ENCODE measurements around the gene MAP3K20.
A peak's percentile ranks its signal among the peaks of the same experiment; 100 is the strongest.
"Not testable (repeated sequence)": the region's sequence is repeated elsewhere in the genome, so short reads cannot be mapped to it uniquely, and the experiment has no call there.

Gene MAP3K20

DNA sequence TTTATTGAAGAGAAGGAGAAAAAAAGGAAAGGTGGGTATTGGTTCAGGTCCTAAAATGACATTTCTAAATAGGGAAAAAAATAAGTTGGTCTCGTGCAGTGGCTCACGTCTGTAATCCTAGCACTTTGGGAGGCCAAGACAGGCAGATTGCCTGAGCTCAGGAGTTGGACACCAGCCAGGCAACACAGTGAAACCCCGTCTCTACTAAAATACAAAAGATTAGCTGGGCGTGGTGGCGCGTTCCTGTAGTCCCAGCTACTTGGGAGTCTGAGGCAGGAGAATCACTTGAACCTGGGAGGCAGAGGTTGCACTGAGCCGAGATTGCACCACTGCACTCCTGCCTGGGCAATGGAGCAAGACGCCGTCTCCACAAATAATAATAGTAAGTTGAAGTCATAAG is 131.5 kb downstream of the MAP3K20 start:
- not testable (repeated sequence) for DNase-seq

DNA sequence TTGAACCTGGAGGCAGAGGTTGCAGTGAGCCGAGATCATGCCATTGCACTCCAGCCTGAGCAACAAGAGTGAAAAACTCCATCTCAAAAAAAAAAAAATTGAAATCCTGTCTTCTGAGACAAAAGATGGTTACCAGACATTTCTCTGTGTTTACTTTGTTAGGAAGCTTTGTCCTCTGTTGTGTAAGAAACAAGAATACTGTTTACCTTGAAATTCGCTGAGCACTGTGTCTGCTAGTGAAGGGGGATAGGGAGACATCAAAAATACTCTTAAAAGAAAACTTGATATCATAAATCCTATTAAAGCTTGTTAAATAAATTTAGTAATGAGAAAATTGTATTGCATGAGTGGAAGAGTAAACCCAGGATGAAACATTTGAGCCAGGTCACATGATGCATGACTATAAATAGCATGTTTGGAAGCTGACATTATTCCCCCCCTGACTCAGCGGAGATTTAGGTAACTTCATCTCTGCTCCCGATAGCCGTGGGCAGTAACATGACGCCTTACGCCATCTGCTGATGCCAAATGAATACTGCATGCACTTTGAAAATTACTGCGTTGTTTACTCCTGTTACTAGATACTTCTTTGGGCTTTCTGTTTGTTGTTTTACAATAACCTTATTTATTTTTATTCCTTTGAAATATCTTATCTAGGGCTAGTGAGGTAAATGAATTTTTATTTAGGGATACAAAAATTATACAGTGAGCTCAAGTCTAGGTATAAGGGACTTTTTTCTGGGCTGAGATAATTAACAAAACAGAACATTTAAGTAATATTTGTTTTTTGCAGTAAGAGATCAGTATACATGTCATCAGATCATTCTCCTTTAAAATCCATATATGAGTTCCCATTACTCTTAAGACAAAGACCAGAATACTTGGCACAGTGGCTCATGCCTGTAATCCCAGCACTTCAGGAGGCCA is 134.9 kb downstream of the MAP3K20 start:
- DNase-seq: peak; percentile 27

DNA sequence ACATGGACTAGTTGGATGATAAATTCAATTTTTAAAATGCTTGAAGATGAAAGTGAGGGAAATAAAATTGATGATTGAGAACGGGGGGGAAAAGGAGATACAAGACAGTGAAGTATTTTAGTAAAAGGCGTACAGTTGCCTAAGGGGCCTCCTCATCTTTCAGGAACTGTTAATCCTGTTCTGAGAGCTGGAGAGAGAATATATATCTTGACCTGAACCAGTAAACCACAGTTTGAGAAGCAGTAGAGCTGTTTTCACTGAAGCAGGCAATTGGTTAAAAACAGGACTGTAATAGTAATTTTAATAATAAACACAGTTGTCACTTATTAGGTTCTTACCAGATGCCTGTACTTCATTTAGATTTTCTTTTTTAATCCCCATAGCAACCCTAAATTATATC is 137.5 kb downstream of the MAP3K20 start:
- DNase-seq: no peak

DNA sequence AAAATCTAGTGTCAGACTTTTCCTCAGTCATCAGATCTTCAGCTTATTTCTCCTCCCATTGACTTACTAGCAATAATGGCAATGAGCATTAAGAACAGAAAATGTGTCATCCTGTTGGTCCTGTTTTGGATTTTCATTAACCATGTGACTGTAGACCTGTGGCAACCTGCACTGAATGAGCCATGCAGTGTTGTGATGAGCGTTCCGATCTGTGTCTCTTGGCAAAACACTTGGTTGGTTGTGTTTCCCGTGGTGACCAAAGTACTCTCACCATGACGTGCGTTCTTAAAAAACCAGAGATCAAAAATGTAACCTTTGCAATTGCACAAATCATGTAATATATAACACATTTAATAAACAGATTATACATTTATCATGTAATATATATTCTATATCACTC is 138.6 kb downstream of the MAP3K20 start:
- no peak for DNase-seq

DNA sequence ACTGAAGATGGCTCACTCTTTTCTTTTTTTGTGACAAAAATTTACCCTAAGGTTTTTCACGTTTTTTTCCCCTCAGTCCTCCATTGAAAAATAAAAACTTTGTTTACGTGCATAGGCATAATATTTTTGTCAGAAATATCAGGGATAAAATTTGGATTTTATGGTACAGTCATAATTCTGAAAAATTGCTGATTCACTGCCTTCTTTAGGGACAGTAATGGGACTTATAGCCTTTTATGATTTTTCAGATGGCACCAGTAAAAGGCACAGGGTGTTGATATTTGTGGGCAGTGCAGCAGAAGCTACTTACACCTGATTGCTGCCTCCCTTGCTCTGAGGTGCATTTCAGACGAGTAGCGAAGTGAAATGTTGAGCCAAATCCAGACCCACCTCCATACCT is 139.7 kb downstream of the MAP3K20 start:
- no peak for DNase-seq

DNA sequence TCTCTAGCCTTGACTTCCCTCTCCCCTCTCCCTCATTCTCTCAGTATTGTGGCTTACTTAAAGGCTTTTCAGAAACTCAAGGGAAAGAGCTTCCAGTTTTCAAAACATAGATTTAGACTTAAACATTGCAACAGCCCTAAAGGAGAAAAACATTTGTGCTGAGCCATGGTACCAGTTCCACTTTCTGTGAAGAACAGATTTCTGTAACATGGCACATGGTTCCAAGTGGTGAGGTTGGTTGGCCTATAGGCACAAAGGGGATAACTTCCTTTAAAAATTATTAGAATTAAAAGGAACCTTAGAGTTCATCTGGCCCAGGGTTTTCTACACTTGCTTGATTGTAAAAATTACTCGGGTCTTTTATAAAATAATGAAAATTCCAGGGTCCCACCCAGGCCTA is 140.4 kb downstream of the MAP3K20 start:
- no peak for DNase-seq

DNA sequence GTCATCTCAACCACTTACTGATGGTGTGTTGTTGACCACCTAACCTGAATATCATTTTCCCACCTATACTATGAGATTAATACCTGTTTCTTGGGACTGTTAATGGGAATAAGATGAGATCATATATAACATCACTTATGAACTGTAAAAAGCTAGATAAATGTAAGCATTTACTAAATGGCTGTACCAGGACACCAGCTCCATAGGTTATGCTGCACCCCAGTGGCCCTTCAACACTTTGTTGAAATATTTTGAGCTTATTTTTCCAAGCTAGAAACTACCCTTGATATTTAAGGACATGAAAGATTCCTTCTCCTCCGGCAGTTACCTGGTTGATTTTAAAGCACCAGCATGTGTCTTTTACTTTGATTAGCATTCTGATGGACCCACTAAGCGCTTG is 141.0 kb downstream of the MAP3K20 start:
- DNase-seq: no peak

DNA sequence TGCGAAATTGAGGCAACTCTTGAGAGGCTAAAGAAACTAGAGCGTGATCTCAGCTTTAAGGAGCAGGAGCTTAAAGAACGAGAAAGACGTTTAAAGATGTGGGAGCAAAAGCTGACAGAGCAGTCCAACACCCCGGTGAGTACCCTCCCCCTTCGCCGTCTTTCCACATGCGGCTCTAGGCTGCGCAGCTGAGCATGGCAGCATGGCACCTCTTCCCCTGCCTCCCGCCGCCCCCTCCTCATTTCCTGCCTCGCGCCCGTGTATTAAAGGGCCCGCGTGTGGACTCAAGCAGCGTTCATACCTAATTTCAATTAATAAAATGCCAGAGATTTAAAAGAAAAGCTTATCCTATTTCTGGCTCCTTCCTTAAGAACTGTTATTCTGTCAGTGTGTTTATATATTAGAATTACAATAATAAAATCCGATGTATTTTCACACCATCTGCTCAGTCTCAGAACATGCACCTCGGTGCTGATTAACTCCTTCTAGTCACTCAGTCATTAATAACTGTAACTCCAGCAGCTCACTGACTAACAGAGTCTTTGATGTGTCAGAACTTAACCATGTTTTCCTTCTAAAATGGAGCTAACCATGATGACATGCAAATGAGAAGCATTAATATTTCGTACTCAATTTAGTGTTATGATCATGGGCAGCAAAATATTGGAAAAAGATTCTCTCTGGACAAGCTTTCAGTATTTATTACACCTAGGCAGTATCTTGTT is 141.6 kb downstream of the MAP3K20 start:
- DNase-seq: no peak

DNA sequence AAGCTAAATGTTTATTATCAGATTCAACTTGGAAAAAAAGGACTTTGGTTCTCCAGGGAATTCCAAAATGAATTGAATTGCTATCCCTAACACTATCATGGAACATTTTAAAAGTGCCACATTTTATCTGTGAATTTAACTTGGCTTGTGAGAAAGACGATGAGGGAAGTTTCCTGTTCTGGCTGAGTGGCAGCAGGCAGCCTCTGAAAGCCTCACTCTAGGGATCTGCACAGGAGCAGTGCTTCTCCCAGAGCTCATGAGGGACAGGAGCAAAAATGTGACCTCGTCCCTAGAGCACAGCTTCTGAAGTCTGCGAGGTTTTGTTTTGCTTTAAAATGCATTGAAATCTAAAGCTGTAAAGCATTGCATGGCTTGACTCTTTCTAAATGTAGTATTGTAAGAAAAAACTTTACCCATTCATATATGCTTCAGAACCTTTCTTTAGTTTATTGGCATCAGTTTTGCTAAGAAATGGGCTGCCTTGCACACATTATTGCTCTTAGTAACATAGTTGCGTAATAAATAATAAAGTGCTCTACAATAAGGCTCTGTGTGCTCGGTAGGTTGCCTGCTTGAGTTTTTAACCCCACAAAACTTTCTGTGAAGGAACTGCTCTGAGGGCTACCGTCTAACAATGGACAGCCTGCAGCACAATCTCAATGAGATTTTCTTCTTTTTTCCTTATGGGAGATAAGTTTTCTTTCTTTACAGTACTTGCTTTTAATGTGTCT is 142.8 kb downstream of the MAP3K20 start:
- DNase-seq: no peak

DNA sequence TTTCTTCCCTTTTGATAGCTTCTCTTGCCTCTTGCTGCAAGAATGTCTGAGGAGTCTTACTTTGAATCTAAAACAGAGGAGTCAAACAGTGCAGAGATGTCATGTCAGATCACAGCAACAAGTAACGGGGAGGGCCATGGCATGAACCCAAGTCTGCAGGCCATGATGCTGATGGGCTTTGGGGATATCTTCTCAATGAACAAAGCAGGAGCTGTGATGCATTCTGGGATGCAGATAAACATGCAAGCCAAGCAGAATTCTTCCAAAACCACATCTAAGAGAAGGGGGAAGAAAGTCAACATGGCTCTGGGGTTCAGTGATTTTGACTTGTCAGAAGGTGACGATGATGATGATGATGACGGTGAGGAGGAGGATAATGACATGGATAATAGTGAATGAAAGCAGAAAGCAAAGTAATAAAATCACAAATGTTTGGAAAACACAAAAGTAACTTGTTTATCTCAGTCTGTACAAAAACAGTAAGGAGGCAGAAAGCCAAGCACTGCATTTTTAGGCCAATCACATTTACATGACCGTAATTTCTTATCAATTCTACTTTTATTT is 145.6 kb downstream of the MAP3K20 start:
- DNase-seq: no peak

DNA sequence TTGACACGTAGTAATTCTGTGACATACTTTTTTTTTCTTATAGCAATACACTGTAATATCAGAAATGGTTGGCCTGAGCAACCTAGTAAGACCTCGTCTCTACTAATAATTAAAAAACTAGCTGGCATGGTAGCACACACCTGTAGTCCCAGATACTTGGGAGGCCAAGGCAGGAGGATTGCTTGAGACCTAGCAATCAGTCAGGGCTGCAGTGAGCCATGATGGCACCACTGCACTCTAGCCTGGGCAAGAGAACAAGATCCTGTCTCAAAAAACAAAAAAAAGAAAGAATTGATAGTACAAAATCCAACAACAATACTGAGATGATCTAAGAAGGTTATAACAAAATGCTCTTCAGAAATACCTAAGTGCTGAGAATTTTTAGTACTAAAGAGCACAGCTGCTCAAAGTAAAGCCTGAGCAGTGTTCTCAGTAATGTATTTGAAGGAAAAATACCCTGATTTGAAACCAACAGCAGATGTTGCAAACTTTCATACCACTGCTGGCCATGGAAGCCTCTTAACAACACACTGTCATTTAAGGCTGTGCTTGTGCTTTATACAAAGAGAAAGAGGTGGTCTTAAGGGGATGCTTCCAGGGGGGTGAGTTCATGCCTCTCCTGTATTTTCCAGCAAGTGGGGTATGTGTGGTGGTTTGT is 146.4 kb downstream of the MAP3K20 start:
- DNase-seq: no peak

DNA sequence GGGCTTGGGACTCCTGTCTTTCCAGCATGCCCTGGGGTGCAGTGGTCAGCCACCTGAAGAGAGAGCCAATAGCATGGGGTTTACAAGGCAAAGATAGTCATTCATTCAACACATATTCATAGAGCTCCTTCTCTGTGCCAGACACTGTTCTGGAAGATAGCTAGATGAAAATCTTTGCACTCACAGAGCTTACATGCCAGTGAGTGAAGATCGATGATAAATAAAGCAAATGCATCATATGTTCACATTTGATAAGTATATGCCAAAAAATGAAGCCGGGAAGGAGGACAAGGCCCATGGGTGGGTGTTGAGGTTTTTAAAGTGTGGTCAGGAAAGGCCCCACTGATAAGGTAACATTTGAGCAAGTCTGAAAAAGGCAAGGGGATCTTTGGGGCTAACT is 148.2 kb downstream of the MAP3K20 start:
- no peak for DNase-seq

DNA sequence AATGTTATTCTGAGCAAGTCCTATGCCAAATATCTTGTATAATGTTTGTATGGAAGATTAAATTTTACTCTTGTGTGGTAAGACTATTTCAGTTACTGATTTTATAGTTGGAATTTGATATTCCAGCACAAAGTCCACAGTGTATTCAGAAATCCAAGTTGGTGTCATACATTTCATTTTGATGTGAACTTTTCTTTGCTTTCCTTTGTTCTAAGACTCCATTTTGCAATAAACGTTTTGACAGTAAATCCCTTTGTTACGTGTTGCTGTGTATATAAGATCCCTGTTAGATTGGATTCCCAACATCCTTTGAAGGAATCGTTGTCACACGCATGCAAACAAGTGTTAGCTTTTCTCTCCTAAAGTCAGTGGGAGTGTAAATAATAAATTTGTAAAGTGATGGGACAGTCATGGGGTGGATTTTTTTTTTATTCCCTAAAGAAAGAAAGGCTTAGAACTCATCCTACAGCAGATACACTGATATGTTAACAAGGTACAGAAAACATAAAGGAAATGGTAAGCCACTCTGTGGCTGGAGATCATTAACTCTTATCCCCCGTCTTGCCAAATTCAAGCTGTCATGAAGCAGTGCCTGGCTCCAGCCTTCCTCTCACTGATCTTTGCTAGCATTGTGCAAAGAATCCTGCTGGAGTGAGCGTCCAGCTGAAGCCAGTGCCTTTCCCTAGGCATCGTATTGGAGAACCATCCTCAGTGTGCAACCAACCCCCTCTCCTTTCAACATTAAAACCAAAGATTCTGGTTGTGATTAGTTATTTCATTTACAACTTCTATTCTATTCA is 151.5 kb downstream of the MAP3K20 start:
- no peak for DNase-seq

DNA sequence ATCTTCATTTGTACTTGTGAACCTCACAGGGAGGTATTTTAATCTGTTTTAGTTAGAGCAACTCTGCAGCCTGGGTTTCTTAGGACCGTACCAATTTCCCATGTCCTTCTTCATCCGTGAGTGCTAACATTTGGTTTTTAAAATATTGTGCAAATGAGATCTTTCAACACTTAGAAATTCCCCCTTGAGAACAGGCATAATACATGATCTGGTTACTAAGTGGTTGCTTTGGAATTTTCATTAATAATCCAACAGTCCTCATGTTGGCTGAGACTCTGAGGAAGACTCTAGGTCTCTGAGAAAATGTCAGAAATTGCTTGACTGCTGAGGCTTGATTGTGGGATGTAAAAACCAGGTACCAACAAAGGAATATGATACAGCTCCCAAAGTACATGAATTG is 153.4 kb downstream of the MAP3K20 start:
- no peak for DNase-seq

DNA sequence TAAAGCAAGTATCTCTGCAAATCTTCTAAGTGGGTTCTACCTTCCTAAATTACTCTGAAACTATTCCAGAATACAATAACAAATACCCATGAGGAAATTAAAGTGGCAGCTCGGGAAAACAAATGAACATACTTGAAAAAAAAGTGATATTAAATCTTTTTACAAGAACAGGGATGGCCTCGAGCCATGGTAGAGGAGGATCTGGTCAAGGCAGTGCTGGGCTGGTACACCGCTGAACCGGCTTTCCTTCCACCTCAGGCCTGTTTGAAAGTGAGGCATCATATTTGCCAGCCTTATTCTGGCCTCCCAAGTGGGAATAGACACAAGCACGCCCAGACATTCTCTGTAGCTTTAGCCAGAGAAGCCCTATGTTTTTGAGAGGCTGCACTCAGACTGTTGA is 154.5 kb downstream of the MAP3K20 start:
- DNase-seq: no peak

DNA sequence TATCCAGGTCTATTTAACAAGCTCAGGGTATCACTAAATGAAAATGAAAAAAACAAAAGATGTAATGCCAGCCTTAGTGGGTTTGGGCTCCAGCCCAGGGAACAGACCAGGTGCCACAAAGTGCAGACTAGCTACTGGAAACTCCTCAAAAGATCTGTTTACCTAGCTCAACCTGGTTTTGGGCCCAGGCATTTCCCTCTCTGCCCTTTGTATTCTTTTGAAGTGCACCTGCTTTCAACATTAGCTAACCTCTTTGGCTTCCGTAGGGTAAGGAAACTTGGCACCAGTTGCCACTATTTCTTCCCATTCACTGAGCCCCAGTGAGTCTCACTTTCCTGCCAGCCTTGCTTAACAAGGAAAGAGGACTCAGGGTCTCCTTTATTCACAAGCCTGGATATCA is 155.4 kb downstream of the MAP3K20 start:
- DNase-seq: no peak

DNA sequence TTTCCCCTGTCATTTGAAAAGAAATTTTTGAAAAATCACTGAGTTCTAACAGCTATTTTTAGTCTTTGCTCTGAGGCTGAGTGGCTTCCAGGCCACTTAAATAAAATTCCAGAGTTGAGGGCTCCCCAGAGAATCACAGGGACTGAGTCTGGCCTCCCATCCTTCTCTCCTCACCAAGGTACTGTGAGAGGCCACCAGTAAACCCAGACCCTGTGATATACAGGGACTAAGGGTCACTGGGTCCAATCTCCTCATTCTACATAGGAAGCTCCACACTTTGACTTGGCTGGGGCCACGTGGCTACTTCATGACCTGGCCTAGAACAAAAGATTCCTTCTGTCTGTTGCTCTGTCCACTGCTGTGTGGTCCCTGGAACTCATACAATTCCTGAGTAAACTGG is 155.8 kb downstream of the MAP3K20 start:
- DNase-seq: no peak

DNA sequence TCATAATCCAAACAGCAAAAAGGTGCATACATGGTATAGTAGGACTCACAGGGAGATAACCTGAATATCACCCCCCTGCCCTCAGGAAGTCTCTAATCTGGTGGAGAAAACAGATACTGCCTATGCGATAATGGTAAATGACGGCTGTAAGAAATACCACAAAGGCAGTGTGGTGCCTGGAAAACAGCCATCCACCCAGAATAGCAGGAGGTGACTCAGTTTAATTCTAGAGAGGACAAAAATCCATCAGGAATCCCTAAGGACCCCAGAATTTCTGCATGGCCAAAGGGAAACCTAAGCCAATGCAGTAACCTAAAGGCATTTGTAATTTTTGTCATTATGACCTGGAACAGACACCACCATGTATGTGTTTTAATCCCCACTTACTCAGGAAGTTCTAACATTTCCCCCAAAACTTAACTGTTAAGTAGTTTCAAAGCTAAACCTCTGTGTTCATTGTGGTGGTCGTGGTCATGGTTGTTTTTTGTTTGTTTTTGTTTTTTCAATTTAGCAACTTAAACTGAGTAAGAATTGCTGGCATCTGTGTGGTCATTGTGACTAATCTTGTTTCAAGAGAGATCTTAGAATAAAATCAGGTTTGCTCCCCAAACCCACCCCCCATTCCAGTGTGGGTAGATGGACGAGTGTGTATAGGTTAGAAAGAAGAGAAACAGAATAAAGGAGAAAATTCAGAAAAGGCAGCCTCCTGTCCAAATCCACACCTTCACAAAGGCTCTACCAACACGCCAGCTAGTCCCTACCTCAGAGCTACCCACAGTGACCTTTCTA is 157.5 kb downstream of the MAP3K20 start:
- DNase-seq: no peak

DNA sequence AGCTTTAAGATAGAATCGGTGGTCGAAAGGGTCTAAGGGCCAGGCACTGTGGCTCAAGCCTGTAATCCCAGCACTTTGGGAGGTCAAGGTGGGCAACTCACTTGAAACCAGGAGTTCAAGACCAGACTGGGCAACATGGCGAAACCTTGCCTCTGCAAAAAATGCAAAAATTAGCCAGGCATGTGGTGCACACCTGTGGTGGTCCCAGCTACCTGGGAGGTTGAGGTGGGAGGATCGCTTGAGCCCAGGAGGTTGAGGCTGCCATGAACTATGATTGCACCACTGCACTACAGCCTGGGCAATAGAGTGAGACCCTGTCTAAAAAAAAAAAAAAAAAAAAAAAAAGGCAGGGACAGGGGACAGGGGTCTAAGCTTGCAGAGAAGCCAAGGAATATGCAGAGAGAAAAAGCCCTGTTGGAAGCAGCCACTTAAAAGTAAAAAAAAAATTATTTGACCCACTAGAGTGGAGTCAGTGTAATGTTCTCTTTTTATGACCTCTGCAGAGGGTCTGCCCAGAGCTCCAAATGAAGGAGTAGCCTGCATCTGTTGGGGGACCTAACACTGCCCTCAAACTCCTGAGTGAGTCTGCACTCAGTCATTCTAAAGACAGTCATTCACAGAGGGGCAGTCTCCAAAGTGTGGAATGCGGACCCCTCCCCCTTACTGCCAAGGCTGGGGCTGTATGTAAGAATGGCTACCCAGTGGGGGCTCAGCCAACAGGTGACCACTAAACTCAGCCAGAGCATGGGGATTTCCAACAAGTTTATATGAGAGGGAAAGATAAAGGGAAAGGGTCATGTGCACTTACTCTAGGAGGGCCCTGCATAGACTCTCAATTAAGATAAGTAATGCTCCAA is 160.5 kb downstream of the MAP3K20 start:
- DNase-seq: no peak

DNA sequence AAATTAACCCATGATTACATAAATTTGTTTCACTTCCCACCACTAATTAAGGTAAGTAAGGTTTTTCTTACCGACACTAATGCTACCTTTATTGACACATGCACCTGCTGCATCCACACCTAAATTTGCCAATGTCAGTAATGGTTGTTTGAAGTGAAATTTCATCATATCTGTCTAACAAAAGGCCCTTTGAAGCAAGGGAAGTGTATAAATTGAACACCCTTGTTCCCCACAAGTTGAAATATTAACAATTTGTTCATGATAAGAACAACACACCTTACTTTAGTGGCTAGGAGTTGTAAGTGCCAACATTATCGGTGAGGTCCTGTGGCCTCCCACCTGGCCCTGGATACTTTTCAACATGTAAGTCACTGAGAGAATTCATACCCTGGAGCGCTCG is 162.7 kb downstream of the MAP3K20 start:
- no peak for DNase-seq
